ENCODE measurements around the gene MAD1L1. TPM values are rescaled to one million over a fixed set of nuclear protein-coding genes. Genes with fewer than 3 reads are reported as not detected.
A peak's percentile ranks its signal among the peaks of the same experiment; 100 is the strongest.

MAD1L1 gene
- total and polyA plus RNA-seq, 2 of the 13 experiments (the other 11 are each of a cell fraction or from before 2014, with no cell fraction given): 17.4 to 64.7 TPM

DNA sequence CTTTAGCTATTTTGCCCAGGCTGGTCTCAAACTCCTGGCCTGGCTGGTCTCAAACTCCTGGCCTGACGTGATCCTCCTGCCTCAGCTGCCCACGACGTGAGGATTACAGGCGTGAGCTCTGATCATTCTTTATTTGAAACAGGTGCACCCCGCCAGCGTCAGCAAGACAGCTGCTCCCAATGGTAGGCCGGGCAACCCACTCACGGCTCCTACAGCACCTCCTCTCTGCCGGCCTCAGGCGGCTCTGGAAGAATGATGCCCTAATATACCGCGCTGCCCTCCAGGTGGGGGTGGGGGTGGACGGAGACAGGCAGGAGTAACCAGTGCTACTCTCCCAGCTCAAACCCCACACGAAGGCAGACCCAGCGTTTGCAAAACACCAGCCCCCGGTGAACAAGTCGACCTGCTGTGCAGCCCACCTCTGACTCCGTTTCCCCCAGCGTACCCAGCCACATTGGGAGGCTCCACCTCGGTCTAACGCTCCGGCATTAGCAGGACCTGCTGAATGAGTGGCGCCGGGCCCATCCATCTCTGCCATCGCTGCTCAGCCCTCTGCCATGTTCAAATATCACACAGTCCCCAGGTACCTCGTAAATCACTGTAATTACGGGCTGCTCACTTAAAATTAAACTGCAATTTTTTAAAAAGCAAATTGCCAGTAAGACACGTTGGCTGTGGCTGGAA lies 414.0 kb downstream of the MAD1L1 start:
- POLR2A ChIA-PET: no interaction called here
- WGBS (ENCODE audit: low lambda C conversion rate): 90% methylated on average over 22 of the region's 28 CpGs
- H2AFZ ChIP-seq (ENCODE audit: low read length): no peak overlapping the region
- no peaks in the 10 kb centered on the region for H3K27me3 ChIP-seq (ENCODE audit: control insufficient read depth in 1 of 2, insufficient read depth in 2 of 2, low read length in 2 of 2)
- H3K4me3 ChIP-seq (replicated peaks in 1 of 3; ENCODE audit: insufficient read depth in 1 of 3, low read depth in 2 of 3, low read length in 3 of 3): no peak overlapping the region
- H3K9ac ChIP-seq (ENCODE audit: insufficient read depth, low read depth, low read length): no peak overlapping the region
- no peaks in the 10 kb centered on the region for H3K9me3 ChIP-seq (ENCODE audit: low read length)
- FAIRE-seq (no peak), ATAC-seq (no peak), DNase-seq (ENCODE audit: low spot score) (no peak)
- TF ChIP-seq ZBTB33 (CRISPR knock-in tag; IDR thresholded peaks at IDR 0.05) (peak; percentile 73), ATM (IDR thresholded peaks at IDR 0.05; ENCODE audit: borderline replicate concordance) (no peak)
- H3K27ac ChIP-seq (ENCODE audit: extremely low read length, insufficient read depth, low read length): peak overlapping the region; percentile 78
- H3K36me3 ChIP-seq (replicated peaks in 1 of 2; ENCODE audit: control insufficient read depth in 1 of 2, insufficient read depth in 2 of 2, low read length in 2 of 2): no peaks in the 10 kb centered on the region
- no peaks in the 10 kb centered on the region for H3K79me2 ChIP-seq (ENCODE audit: insufficient read depth, low read length)
- CTCF ChIA-PET (ENCODE audit: low intra/inter-chr PET ratio, low total read pairs): no interaction called here
- in situ Hi-C loops (cut with HindIII; ENCODE audit: extremely low pct_ligation_motif_present, low pct_unique_long_range_greater_than_20kb) (no loop called here), intact Hi-C loops (cut with micrococcal nuclease; ENCODE audit: unreplicated experiment) (no loop called here)
- BruUV-seq (replicated peaks): no TSS peak
- H3K4me1 ChIP-seq (ENCODE audit: insufficient read depth, low read length): peaks cover 28% of the 10 kb centered on the region
- H3K4me2 ChIP-seq (ENCODE audit: low read depth, low read length): no peak overlapping the region
- no peaks in the 10 kb centered on the region for H4K20me1 ChIP-seq (ENCODE audit: insufficient read depth, low read length)

DNA sequence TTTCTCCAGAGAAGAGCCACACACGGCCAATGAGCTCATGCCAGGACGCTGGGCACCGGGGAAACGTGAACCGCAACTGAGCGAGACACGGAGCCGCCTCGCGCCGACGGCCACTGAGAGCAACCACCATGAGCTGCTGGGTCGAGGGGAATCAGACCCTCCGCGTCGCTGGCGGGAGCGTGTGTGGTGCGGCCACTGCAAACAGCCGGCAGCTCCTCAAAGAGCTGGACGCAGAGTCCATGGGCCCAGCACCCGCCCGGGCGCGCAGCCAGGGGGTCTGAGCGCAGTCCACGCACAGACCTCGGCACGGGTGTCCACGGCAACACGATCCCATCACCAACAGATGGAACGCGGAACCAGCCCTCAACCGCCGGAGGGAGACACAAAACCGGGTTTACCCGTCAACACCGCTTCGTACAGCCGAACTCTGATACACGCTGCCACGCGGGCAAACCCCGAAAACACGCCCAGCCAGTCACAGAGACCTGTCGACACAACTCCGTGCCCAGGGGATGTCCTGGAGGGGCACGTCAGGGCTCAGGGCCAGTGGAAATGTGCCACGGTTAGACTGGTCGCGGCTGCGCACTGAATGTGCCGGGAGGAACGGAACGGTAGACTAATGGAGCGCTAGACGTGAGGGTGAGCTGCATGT lies 415.6 kb downstream of the MAD1L1 start:
- intact Hi-C loops (cut with micrococcal nuclease; ENCODE audit: unreplicated experiment) (no loop called here), in situ Hi-C loops (cut with HindIII; ENCODE audit: extremely low pct_ligation_motif_present, low pct_unique_long_range_greater_than_20kb) (no loop called here)
- H3K79me2 ChIP-seq (ENCODE audit: insufficient read depth, low read length): no peaks in the 10 kb centered on the region
- BruUV-seq (replicated peaks): no TSS peak
- H3K4me3 ChIP-seq (replicated peaks in 1 of 3; ENCODE audit: insufficient read depth in 1 of 3, low read depth in 2 of 3, low read length in 3 of 3): no peak overlapping the region
- peaks cover 39% of the 10 kb centered on the region for H3K4me1 ChIP-seq (ENCODE audit: insufficient read depth, low read length)
- ATAC-seq: no peak
- FAIRE-seq: no peak
- H3K9ac ChIP-seq (ENCODE audit: insufficient read depth, low read depth, low read length): 0 out of 2 replicates have a peak overlapping the region, but pooled peaks have one; percentile 11
- CTCF ChIA-PET (ENCODE audit: low intra/inter-chr PET ratio, low total read pairs): no interaction called here
- no peaks in the 10 kb centered on the region for H3K27me3 ChIP-seq (ENCODE audit: control insufficient read depth in 1 of 2, insufficient read depth in 2 of 2, low read length in 2 of 2)
- no peaks in the 10 kb centered on the region for H3K9me3 ChIP-seq (ENCODE audit: low read length)
- H2AFZ ChIP-seq (ENCODE audit: low read length): no peak overlapping the region
- POLR2A ChIA-PET: no interaction called here
- no peak overlapping the region for H3K4me2 ChIP-seq (ENCODE audit: low read depth, low read length)
- no peaks in the 10 kb centered on the region for H3K36me3 ChIP-seq (replicated peaks in 1 of 2; ENCODE audit: control insufficient read depth in 1 of 2, insufficient read depth in 2 of 2, low read length in 2 of 2)
- DNase-seq (ENCODE audit: low spot score): no peak
- WGBS (ENCODE audit: low lambda C conversion rate): 98% methylated on average over 31 of the region's 57 CpGs
- H3K27ac ChIP-seq (ENCODE audit: extremely low read length, insufficient read depth, low read length): peak overlapping the region; percentile 78
- H4K20me1 ChIP-seq (ENCODE audit: insufficient read depth, low read length): no peaks in the 10 kb centered on the region
- TF ChIP-seq, protein P1, sequence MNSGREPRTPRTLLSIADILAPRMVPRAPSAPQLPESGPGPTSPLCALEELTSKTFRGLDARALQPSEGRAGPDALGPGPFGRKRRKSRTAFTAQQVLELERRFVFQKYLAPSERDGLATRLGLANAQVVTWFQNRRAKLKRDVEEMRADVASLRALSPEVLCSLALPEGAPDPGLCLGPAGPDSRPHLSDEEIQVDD (CRISPR knock-in tag; IDR thresholded peaks at IDR 0.05; ENCODE audit: borderline replicate concordance): peak; percentile 27; the same call in 1 of the 2 replicates
- TF ChIP-seq ZNF790 (CRISPR knock-in tag; IDR thresholded peaks at IDR 0.05; ENCODE audit: borderline replicate concordance): no peak; the same call in 1 of the 2 replicates
- 0 out of 2 replicates have a peak, but pooled peaks have one; percentile 43 for TF ChIP-seq REL (CRISPR knock-in tag; conservative IDR thresholded peaks at IDR 0.05)
- TF ChIP-seq ZBTB33 (CRISPR knock-in tag; IDR thresholded peaks at IDR 0.05): peak; percentile 62
- no peak; the same call in 1 of the 2 replicates for TF ChIP-seq KMT2A (CRISPR knock-in tag; IDR thresholded peaks at IDR 0.05)
- TF ChIP-seq ZUFSP (CRISPR knock-in tag; IDR thresholded peaks at IDR 0.05; ENCODE audit: borderline replicate concordance): no peak
- TF ChIP-seq POGZ (CRISPR knock-in tag; IDR thresholded peaks at IDR 0.05): 0 out of 2 replicates have a peak, but pooled peaks have one; percentile 38
- peak; percentile 21; the same call in 1 of the 2 replicates for TF ChIP-seq NFKB2 (CRISPR knock-in tag; IDR thresholded peaks at IDR 0.05; ENCODE audit: borderline replicate concordance)

Data from HepG2 (cell line).